WTC11 (cell line): ENCODE results near the gene ATG7.

Experiments used
- AFF4 ChIP-seq: sonication (generic); formaldehyde crosslinking; IDR thresholded peaks from 2 replicates; pipeline ENCODE4 v1.8.1; 2023; ENCODE audit warnings: mild to moderate bottlenecking, missing genetic modification reagents, borderline replicate concordance
- ATF3 ChIP-seq: sonication (generic); formaldehyde crosslinking; conservative IDR thresholded peaks from 2 replicates; pipeline ENCODE4 v1.8.1; 2022; ENCODE audit warnings: mild to moderate bottlenecking, missing genetic modification reagents
- CBFB ChIP-seq: sonication (generic); formaldehyde crosslinking; IDR thresholded peaks from 2 replicates; pipeline ENCODE4 v1.8.1; 2022; ENCODE audit warnings: mild to moderate bottlenecking, low read depth, missing genetic modification reagents
- CTCF ChIP-seq: fragments of 200-600 bp; IDR thresholded peaks from 2 replicates; pipeline ENCODE4 v1.8.0; 2022; ENCODE audit warnings: antibody characterized with exemption
- FOXJ3 ChIP-seq: sonication (generic); formaldehyde crosslinking; IDR thresholded peaks from 2 replicates; pipeline ENCODE4 v1.9.0; 2021; ENCODE audit warnings: missing genetic modification reagents, mild to moderate bottlenecking, borderline replicate concordance
- HMGXB4 ChIP-seq: sonication (generic); formaldehyde crosslinking; IDR thresholded peaks from 2 replicates; pipeline ENCODE4 v1.8.1; 2023; ENCODE audit warnings: mild to moderate bottlenecking, moderate library complexity, missing genetic modification reagents
- NFYB ChIP-seq: sonication (generic); formaldehyde crosslinking; conservative IDR thresholded peaks from 2 replicates; pipeline ENCODE4 v1.8.0; 2022; ENCODE audit warnings: low read depth, missing genetic modification reagents
- SP1 ChIP-seq: sonication (generic); formaldehyde crosslinking; conservative IDR thresholded peaks from 2 replicates; pipeline ENCODE4 v1.8.1; 2022; ENCODE audit warnings: missing genetic modification reagents
- USF1 ChIP-seq: sonication (generic); formaldehyde crosslinking; IDR thresholded peaks from 2 replicates; pipeline ENCODE4 v1.8.0; 2022; ENCODE audit warnings: mild to moderate bottlenecking, missing genetic modification reagents
- ZNF232 ChIP-seq: sonication (generic); formaldehyde crosslinking; IDR thresholded peaks from 2 replicates; pipeline ENCODE4 v1.8.0; 2022; ENCODE audit warnings: mild to moderate bottlenecking, missing genetic modification reagents

- TF ChIP-seq CTCF: no peak
- no peak for TF ChIP-seq ATF3 (CRISPR knock-in tag)
- no peak for TF ChIP-seq HMGXB4
- no peak for TF ChIP-seq FOXJ3 (CRISPR knock-in tag)
- no peak for TF ChIP-seq USF1
- no peak for TF ChIP-seq AFF4 (CRISPR knock-in tag)
- no peak for TF ChIP-seq ZNF232 (CRISPR knock-in tag)
- TF ChIP-seq CBFB: no peak
- no peak for TF ChIP-seq NFYB (CRISPR knock-in tag)
- TF ChIP-seq SP1: no peak
These were observed 151.7 kb downstream of the ATG7 start for GRCh38 chr3:11423868-11424267.
